ENCODE results near the gene PEX11A. TPM values are rescaled to one million over a fixed set of nuclear protein-coding genes. Genes with fewer than 3 reads are reported as not detected.

PEX11A gene
- total RNA-seq, 4 donors from 2014 or later: 10.0 to 46.4 (median 21.8) TPM

GRCh38 chr15:89724621-89725020 is 34.1 kb upstream of the PEX11A start:
- H3K36me3 ChIP-seq: no peaks in the 10 kb centered on the region
- intact Hi-C loops (cut with DNase I; ENCODE audit: low total_unique reads) (no loop called here), in situ Hi-C loops (cut with MboI; ENCODE audit: low sequenced_read_pairs in 4 of 4) (no loop called here)
- H3K9me3 ChIP-seq: no peaks in the 10 kb centered on the region
- H3K4me1 ChIP-seq: peaks cover 10 to 16% of the 10 kb centered on the region in 2 donors
- H3K27me3 ChIP-seq: no peaks in the 10 kb centered on the region
- TF ChIP-seq CTCF (IDR thresholded peaks at IDR 0.05 in 4 of 5, conservative IDR thresholded peaks at IDR 0.05 in 1 of 5) (no peak), POLR2A (IDR thresholded peaks at IDR 0.05) (no peak)
- no peak for ATAC-seq
- H3K27ac ChIP-seq: no peak overlapping the region
- no peak for DNase-seq
- H3K4me3 ChIP-seq: no peak overlapping the region

- in situ Hi-C loops (cut with MboI; ENCODE audit: low sequenced_read_pairs in 4 of 4) (no loop called here), intact Hi-C loops (cut with DNase I; ENCODE audit: low total_unique reads) (no loop called here)
- Histone ChIP-seq H3K4me3 (no peak overlapping the region), H3K27ac (no peak overlapping the region), H3K36me3 (no peaks in the 10 kb centered on the region), H3K9me3 (no peaks in the 10 kb centered on the region), H3K4me1 (peaks cover 4 to 6% of the 10 kb centered on the region in 2 donors), H3K27me3 (no peaks in the 10 kb centered on the region)
- TF ChIP-seq POLR2A (IDR thresholded peaks at IDR 0.05) (no peak), CTCF (IDR thresholded peaks at IDR 0.05 in 4 of 5, conservative IDR thresholded peaks at IDR 0.05 in 1 of 5) (no peak)
- DNase-seq (no peak), ATAC-seq (no peak)
Observed at GRCh38 chr15:89723031-89723430, 32.5 kb upstream of the PEX11A start.

GRCh38 chr15:89714775-89715174 is 24.2 kb upstream of the PEX11A start:
- intact Hi-C loops (cut with DNase I; ENCODE audit: low total_unique reads) (no loop called here), in situ Hi-C loops (cut with MboI; ENCODE audit: low sequenced_read_pairs in 4 of 4) (no loop called here)
- no peak for TF ChIP-seq POLR2A (IDR thresholded peaks at IDR 0.05)
- Histone ChIP-seq H3K4me1 (no peaks in the 10 kb centered on the region), H3K27ac (no peak overlapping the region), H3K36me3 (no peaks in the 10 kb centered on the region), H3K4me3 (no peak overlapping the region), H3K9me3 (no peaks in the 10 kb centered on the region), H3K27me3 (no peaks in the 10 kb centered on the region)
- ATAC-seq (no peak), DNase-seq (no peak)

GRCh38 chr15:89707577-89707976 is 17.0 kb upstream of the PEX11A start:
- Histone ChIP-seq H3K27ac (no peak overlapping the region), H3K4me3 (no peak overlapping the region), H3K9me3 (no peaks in the 10 kb centered on the region), H3K27me3 (no peaks in the 10 kb centered on the region), H3K36me3 (no peaks in the 10 kb centered on the region), H3K4me1 (no peaks in the 10 kb centered on the region)
- DNase-seq: no peak
- in situ Hi-C loops (cut with MboI; ENCODE audit: low sequenced_read_pairs in 4 of 4): no loop called here
- ATAC-seq: no peak
- TF ChIP-seq CTCF (IDR thresholded peaks at IDR 0.05 in 4 of 5, conservative IDR thresholded peaks at IDR 0.05 in 1 of 5) (no peak), POLR2A (IDR thresholded peaks at IDR 0.05) (no peak)
- intact Hi-C loops (cut with DNase I; ENCODE audit: low total_unique reads): no loop called here

- intact Hi-C loops (cut with DNase I; ENCODE audit: low total_unique reads) (no loop called here), in situ Hi-C loops (cut with MboI; ENCODE audit: low sequenced_read_pairs in 4 of 4) (no loop called here)
- Histone ChIP-seq H3K36me3 (no peaks in the 10 kb centered on the region), H3K4me1 (no peaks in the 10 kb centered on the region), H3K27ac (no peak overlapping the region), H3K4me3 (no peak overlapping the region), H3K9me3 (no peaks in the 10 kb centered on the region), H3K27me3 (no peaks in the 10 kb centered on the region)
- DNase-seq: no peak
- TF ChIP-seq CTCF (IDR thresholded peaks at IDR 0.05 in 4 of 5, conservative IDR thresholded peaks at IDR 0.05 in 1 of 5) (no peak), POLR2A (IDR thresholded peaks at IDR 0.05) (no peak)
- no peak for ATAC-seq
Observed at GRCh38 chr15:89704411-89704810, 13.9 kb upstream of the PEX11A start.

Measured in gastrocnemius medialis (tissue), 4 donors.